ENCODE data around the gene ARMC7.

ARMC7 gene

DNA sequence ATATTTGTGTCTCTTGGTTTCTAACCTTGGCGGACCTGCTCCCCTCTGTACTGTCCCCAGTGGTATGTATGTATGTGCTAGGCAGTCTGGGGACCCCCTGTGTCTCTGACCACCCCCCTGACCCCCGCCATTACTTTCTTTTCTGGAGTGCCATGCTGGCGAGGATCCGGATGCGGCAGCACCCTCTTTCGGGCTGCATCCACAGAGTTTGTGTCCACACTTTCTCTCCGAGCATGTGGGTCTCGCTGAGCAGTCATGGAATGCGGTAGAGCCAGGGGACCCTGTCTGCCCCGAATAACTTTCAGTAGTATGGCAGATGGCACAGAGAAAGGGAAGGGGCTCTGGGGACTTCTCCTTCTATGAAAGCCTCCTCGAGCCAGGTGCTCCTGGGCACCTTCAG, 45.7 kb upstream of the ARMC7 start:
- H3K4me3 ChIP-seq (ENCODE audit: low read depth, low read length), result no peak overlapping the region
- no peak for DNase-seq (ENCODE audit: low read depth, low spot score)
- TF ChIP-seq, protein P1, sequence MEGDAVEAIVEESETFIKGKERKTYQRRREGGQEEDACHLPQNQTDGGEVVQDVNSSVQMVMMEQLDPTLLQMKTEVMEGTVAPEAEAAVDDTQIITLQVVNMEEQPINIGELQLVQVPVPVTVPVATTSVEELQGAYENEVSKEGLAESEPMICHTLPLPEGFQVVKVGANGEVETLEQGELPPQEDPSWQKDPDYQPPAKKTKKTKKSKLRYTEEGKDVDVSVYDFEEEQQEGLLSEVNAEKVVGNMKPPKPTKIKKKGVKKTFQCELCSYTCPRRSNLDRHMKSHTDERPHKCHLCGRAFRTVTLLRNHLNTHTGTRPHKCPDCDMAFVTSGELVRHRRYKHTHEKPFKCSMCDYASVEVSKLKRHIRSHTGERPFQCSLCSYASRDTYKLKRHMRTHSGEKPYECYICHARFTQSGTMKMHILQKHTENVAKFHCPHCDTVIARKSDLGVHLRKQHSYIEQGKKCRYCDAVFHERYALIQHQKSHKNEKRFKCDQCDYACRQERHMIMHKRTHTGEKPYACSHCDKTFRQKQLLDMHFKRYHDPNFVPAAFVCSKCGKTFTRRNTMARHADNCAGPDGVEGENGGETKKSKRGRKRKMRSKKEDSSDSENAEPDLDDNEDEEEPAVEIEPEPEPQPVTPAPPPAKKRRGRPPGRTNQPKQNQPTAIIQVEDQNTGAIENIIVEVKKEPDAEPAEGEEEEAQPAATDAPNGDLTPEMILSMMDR (IDR thresholded peaks at IDR 0.05; ENCODE audit: low read depth, low read length), result no peak
- in situ Hi-C loops (cut with HindIII; ENCODE audit: low sequenced_read_pairs), result no loop called here

GRCh38 chr17:75064460-75064859, 45.3 kb upstream of the ARMC7 start:
- TF ChIP-seq, protein P1 (IDR thresholded peaks at IDR 0.05; ENCODE audit: low read depth, low read length), result no peak
- DNase-seq (ENCODE audit: low read depth, low spot score), result no peak
- in situ Hi-C loops (cut with HindIII; ENCODE audit: low sequenced_read_pairs), result no loop called here
- no peak overlapping the region for H3K4me3 ChIP-seq (ENCODE audit: low read depth, low read length)

DNA sequence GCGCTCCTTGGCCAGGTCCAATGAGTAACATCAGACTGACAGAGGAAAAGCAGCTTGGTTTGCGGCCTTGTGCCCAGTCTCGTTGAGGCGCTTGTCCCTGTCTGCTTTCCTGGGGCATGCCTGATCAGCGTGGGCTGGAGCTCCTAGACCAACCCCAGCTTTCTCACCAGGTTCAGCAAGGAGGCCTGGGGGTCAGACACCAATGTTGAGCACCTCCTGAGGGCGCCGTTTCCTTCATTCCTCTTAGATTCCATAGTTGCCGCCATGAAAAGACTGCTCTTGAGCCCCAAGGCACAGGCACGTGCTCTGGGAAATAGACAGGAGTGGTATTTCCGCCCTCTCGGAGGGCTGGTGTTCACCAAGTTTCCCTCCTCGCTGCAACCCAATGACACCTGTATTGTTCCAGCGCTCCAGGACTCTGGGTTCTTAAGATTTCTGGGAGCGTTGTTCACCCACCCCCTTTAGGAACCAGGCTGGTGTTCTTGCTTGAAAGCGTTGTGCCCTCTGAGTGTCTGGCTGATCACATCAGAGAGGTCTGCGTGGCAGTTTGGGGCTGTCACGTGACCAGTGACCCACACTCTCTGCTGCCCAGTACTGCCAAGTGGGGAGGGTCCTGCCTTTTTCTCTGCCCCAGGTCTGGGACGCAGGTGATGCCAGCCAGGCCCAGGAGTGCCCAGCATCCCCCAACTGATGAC, 44.8 kb upstream of the ARMC7 start:
- TF ChIP-seq, protein P1 (IDR thresholded peaks at IDR 0.05; ENCODE audit: low read depth, low read length), result no peak
- in situ Hi-C loops (cut with HindIII; ENCODE audit: low sequenced_read_pairs), result no loop called here
- H3K4me3 ChIP-seq (ENCODE audit: low read depth, low read length), result no peak overlapping the region
- DNase-seq (ENCODE audit: low read depth, low spot score), result no peak

GRCh38 chr17:75065562-75066151, 44.1 kb upstream of the ARMC7 start:
- TF ChIP-seq, protein P1 (IDR thresholded peaks at IDR 0.05; ENCODE audit: low read depth, low read length), result no peak
- in situ Hi-C loops (cut with HindIII; ENCODE audit: low sequenced_read_pairs), result no loop called here
- DNase-seq (ENCODE audit: low read depth, low spot score), result no peak
- H3K4me3 ChIP-seq (ENCODE audit: low read depth, low read length), result no peak overlapping the region

- in situ Hi-C loops (cut with HindIII; ENCODE audit: low sequenced_read_pairs), result no loop called here
- H3K4me3 ChIP-seq (ENCODE audit: low read depth, low read length), result no peak overlapping the region
- DNase-seq (ENCODE audit: low read depth, low spot score), result no peak
- TF ChIP-seq, protein P1 (IDR thresholded peaks at IDR 0.05; ENCODE audit: low read depth, low read length), result no peak
Observed at GRCh38 chr17:75067856-75068255, 41.9 kb upstream of the ARMC7 start.

DNA sequence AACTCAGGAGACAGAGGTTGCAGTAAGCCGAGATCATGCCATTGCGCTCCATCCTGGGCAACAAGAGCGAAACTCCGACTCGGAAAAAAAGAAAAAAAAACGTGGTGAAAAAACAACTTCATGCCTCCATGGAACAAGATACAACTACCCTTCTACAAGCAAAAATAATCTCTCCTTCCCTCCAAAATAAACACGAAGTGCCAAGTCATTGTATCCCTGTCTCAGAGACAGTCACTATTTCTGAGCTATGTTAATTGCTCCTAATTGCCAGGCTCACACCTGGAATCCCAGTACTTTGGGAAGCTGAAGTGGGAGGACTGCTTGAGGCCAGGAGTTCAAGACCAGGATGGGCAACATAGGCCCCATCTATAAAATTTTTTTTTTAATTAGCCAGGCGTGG, 41.0 kb upstream of the ARMC7 start:
- in situ Hi-C loops (cut with HindIII; ENCODE audit: low sequenced_read_pairs), result no loop called here
- no peak for DNase-seq (ENCODE audit: low read depth, low spot score)
- TF ChIP-seq, protein P1 (IDR thresholded peaks at IDR 0.05; ENCODE audit: low read depth, low read length), result no peak
- H3K4me3 ChIP-seq (ENCODE audit: low read depth, low read length), result no peak overlapping the region
